PFSK-1 (cell line): ENCODE data around the gene OR1J4.

Experiments used
- POLR2AphosphoS5 ChIP-seq: IDR thresholded peaks from 2 replicates; pipeline ENCODE4 v1.6.1; 2012; ENCODE audit warnings: low read depth, mild to moderate bottlenecking, control low read depth, low read length, moderate library complexity
- REST ChIP-seq, 2 experiments: IDR thresholded peaks; 2 replicates each; pipeline versions ENCODE4 v1.6.1 to v1.8.0; 2011 to 2012; ENCODE audit warnings: low read depth in 2 of 2, low read length in 2 of 2, control low read depth in 1 of 2, inconsistent platforms in 1 of 2, mild to moderate bottlenecking in 1 of 2, moderate library complexity in 1 of 2; ENCODE audit not compliant: insufficient read depth in 1 of 2
- TAF1 ChIP-seq: IDR thresholded peaks from 2 replicates; pipeline ENCODE4 v1.6.1; 2012; ENCODE audit warnings: low read length, control low read depth, borderline replicate concordance; ENCODE audit not compliant: insufficient read depth

- TF ChIP-seq POLR2AphosphoS5 (no peak), TAF1 (no peak), REST (IDR thresholded peaks at IDR 0.05; ENCODE audit: insufficient read depth in 1 of 2, low read depth in 2 of 2, low read length in 2 of 2) (no peak)
Observed at GRCh38 chr9:122506964-122507363, 12.0 kb upstream of the OR1J4 start.
